Glomerular visceral epithelial cell (primary cell): ENCODE results near the gene ADAM23.
A peak's percentile ranks its signal among the peaks of the same experiment; 100 is the strongest.

Experiments used
- DNase-seq: peaks from one replicate; pipeline ENCODE4 v3.0.0-alpha.2; 2016; ENCODE audit errors: extremely low spot score

Gene ADAM23

GRCh38 chr2:206502729-206503128 is 59.4 kb downstream of the ADAM23 start:
- DNase-seq: no peak

DNA sequence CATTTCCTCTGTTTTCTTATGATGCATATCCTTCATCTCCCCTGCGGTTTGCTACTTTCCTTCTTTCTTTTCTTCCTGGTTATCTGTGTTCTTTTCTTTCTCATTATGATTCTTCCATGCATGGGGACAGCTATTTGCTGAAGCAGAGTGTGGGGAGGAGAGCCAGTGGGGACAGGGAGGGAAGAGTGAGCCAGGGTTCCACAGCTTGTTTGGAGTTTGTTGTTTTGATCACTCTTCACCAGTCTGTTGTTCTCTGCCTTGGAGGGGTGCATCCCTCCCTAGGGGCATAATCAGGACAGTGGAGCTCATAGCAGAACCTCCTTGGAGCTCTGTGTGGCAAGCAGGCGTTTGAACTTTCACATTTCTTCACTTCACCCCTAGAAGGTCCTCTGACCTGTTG is 68.0 kb downstream of the ADAM23 start:
- DNase-seq: no peak

DNA sequence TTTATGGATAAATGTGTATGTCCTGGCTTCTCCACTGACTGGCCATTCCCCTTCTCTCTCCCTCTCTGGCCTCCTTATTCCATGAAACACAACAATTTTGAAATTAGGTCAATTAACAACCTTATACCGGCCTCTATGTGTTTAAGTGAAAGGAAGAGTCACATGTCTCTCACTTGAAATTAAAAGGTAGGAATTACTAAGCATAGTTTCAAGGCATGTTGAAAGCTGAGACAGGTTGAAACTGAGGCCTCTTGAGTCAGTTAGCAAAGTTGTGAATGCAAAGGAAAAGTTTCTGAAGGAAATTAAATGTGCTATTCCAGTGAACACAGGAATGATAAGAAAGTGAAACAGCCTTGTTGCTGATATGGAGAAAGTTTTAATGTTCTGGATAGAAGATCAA is 69.7 kb downstream of the ADAM23 start:
- no peak for DNase-seq

DNA sequence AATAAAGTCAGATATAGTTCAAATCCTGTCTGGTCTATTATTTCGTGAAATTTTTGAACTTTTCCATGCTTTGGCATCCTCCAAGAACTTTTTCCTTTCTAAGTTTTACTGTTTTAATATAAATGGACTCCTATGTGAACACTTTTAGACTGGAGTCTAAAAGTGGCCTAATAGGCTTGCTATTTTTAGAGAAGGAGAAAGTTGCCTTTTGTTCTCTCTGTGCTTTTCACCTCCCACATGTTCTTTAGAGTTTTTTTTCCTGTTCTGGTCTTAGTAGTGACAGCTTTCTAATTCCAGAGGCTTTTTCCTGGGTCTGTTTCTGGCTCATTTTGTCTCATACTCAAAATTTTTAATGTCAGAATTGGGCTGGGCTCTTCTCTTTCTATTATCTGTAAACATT is 72.2 kb downstream of the ADAM23 start:
- DNase-seq: no peak

- no peak for DNase-seq
These were observed 75.7 kb downstream of the ADAM23 start for GRCh38 chr2:206518997-206519396.

GRCh38 chr2:206520450-206520849 is 77.1 kb downstream of the ADAM23 start:
- DNase-seq: no peak

DNA sequence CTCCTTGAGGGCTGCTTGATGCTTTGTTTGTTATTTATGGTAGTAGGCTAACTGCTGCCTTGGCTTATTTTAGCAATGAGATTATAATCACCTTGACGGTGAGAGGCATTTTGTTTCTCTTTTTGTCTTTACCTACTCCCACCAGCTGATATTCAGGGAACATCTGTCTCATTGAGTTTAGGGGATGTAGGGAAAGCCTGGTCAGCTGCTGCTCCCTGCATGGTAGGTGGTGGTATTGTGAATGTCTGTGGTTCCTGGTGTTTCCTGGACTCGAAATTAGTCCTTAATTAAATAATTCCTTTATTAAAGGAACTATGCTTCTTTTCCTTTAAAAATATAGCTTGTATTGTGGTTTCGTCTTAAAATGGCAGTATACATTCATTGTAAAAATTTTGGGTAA is 77.8 kb downstream of the ADAM23 start:
- DNase-seq: no peak

DNA sequence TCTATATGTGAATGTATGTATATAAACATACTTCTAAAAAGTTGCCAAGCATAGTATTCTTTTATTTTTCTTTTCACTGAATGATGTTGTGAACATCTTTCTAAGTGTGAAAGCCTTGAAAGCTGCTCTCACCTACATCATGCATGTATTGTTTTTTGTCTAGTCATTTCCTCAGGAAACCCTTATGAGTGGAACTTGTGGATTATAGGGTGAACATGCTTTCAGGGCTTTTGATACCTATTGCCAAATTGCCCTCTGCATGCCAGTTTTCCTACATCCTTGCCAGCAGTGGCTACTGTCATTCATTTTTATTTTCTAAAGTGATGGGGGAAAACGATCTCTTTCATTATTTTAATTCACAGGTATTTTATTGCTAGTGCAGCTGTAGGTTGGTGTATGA is 78.3 kb downstream of the ADAM23 start:
- DNase-seq: no peak

DNA sequence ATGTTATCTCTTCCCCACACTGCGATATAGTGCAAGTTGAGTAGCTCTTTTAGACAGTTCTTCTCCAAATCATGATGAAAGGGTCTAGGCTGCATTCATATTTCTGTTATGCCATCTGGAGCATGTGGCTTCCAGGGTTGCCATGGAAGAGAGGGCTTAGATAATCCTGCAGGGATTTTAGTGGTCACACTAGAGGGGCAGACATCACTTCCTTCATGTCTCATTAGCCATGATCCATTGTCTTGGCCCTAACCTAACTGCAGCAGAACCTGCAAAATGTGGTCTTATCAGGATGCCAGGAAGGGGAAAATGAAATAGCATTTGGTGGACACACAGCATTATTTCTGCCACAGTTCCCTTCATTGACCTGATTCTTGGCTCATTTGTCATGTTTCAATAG is 83.1 kb downstream of the ADAM23 start:
- DNase-seq: no peak

DNA sequence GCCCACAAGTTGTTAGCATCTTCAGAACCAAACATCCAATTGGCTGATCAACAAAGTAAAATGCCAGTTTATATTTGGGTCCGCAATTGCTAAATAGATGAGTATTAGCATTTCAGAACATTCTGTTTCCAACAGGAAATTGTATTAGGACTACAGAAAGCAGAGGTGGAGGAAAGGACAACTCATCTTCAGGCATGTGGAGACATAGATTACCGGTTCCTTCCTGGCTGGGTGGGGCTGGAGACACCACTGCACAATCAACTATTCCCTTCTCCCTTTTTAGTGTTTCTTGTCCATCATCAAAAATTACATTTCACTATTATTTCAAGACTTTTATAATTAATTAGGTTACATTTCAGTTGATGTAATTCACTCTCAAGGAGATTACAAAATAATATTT is 83.8 kb downstream of the ADAM23 start:
- DNase-seq: no peak

DNA sequence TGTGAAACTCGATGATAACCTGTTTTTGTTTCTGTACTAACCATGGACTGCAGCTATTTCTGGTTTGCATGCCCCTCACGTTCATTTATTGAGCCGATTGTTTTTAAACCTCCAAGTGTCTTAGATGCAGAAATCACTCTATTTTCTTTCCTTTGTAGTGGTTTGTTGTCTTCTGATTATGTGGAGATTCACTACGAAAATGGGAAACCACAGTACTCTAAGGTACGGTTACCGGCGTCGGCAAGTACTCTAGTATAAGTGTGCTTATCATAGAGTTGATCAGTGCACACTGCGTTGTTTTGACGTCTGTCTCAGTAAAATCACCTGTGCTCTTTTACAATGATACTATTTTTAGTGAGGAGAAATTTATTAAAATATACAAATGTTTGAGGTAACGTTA is 87.4 kb downstream of the ADAM23 start:
- DNase-seq: no peak

GRCh38 chr2:206531996-206532543 is 88.7 kb downstream of the ADAM23 start:
- DNase-seq: no peak

- DNase-seq: no peak
These were observed 90.6 kb downstream of the ADAM23 start for GRCh38 chr2:206533977-206534376.

DNA sequence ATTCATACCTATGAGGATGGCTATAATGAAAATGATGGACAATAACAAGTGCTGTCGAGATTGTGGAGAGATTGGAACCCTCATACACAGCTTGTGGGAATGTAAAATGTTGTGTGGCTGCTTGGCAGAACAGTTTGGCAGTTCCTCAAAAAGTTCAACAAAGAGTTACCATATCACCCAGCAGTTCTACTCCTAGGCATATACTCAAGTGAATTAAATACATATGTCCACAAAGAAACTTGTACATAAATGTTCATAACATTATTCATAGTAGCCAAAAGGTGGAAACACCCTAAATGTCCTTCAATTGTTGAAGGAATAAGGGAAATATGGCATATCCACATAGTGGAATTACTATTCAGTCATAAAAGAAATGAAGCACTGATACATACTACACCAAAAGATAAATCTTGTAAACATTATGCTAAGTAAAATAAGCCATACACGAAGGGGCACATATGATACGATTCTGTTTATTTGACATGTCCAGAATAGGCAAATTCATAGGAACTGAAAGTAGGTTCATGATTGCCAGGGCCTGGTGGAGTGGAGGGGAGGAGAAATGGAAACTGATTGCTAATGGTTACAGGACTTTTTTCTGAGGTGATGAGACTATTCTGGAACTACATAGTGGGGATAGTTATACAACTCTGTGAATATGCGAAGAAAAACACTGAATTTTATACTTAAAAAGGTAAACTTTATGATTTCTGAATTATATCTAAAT is 92.1 kb downstream of the ADAM23 start:
- DNase-seq: no peak

GRCh38 chr2:206540757-206541156 is 97.4 kb downstream of the ADAM23 start:
- DNase-seq: no peak

GRCh38 chr2:206543073-206543472 is 99.7 kb downstream of the ADAM23 start:
- DNase-seq: no peak

DNA sequence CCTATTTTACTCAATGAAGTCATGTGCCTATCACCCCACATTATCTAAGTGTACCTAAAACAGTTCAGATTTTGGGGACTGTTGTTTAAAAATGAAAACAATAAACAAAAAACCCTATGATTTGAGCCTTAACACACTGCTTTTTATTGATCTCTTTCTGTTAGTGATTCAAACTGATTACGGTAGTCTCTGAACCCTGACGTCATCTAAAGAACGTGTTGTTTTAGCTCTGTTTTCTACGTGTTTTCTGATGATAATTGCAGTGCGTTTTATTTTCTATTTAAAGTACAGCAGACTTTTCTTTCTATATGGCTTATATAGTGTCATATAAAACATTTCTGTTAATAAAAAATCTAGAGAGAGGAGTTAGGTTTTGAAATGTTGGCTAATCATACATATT is 105.1 kb downstream of the ADAM23 start:
- DNase-seq: no peak

DNA sequence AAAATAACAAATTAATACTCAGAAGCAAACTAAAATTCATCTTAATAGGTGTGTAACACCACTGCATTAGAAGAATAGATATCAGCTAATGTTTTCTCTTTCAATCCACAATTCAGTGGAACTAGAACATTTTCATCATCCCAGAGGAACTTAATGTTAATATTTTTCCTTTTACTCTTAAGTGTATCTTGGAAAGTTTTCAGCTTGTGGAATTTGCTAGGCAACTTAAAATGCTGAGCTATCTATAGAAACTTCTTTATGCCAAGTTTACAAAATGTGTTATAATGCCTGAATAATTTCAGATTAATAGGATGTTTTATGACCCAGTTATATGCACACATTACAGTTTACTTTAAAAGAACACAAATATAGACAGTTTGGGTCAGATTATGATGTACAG is 112.4 kb downstream of the ADAM23 start:
- no peak for DNase-seq

DNA sequence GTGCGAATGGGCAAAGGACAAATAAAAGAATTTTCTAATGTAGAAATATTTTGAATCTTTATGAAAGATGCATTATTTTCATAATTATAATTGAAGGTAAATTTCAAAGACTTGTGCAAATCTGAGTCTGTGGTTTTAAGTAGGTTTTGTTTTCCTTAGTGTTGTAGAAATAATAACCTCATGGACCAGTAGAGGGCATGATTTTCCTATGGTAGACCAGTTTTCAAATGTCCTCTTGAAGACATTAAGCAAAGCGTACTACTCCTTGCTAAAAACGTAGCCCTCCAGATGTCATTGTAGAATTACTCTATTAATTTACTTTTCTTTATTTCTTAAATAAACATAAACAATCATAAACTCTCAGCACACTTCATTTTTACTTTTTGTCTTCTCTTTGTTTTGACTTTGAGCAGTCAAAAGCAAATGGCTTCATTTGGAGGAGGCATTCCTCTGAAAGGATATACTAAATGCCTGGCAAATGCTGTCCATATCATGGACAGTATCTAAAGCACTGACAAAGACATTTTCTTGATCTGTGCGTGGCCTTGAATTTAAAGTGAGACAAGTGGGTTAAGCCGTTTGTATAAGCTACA is 113.1 kb downstream of the ADAM23 start:
- DNase-seq: peak; percentile 11

DNA sequence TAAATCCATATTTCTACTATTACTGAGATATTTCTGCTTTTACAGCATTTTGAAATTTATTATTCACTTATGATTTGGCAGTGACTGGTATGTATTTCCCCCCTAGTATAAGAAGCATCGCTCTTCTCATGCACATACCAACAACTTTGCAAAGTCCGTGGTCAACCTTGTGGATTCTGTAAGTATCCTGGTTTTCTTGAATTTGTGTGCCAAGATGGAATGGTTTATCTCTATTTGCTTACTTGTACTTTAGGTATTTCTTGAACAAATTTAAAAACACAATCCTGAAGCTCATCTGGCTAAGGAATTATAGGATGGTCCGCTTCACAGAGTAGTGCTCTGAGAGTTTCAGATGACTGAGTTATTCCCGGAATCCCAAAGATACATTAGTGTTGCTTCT is 114.0 kb downstream of the ADAM23 start:
- DNase-seq: no peak

DNA sequence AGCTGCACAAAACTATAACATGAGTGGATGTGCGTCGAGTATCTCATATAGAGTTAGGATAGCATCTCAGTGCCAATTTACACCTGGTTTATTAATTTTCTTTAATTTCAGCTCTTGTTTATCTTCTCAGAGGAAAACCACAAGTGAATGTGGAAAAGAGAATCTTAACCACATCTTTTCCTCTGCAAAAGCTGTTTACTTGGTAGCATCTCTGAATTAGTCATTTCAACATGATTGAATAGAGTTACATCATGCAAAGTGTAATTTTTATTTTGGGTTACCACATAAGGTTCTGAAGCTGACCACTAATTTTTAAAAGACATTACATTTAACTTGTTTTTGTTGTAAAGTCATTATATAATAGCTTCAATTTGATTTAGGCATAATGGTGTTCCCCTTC is 115.2 kb downstream of the ADAM23 start:
- no peak for DNase-seq

- DNase-seq: no peak
These were observed 118.6 kb downstream of the ADAM23 start for GRCh38 chr2:206561962-206562361.

DNA sequence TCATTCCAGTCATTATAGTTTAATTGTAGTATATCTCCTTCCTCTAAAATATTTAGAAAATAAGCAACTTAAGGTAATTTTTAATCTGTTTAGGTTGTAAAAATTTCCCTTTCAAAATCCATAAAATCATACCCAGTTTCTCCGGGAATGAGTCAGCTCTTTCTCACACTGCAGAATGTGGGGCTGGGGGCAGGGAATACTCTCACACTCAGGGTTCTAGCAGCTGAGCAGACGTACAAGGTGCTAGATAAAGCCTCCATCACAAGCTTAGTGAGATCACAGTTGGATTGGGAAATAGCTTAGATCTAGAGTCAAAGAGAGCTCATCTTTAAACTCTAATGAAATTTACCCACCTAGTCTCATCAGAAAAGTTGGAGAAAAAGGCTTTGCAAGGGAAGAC is 119.0 kb downstream of the ADAM23 start:
- no peak for DNase-seq

GRCh38 chr2:206563374-206563773 is 120.0 kb downstream of the ADAM23 start:
- no peak for DNase-seq
